Measurements from ENCODE around the gene GGNBP2. TPM values are rescaled to one million over a fixed set of nuclear protein-coding genes. Genes with fewer than 3 reads are reported as not detected.

The GGNBP2 gene
- polyA plus RNA-seq, 6 donors from 2014 or later, result 45.5 to 86.3 (median 61.3) TPM

- peaks cover 8 to 27% of the 10 kb centered on the region in 2 donors for H3K36me3 Mint-ChIP-seq
- ATAC-seq (ENCODE audit: low read depth in 2 of 2), result no peak
These were observed 17.0 kb upstream of the GGNBP2 start for GRCh38 chr17:36527621-36528250.

GRCh38 chr17:36529121-36529520 lies 15.6 kb upstream of the GGNBP2 start:
- peaks cover 8 to 28% of the 10 kb centered on the region in 2 donors for H3K36me3 Mint-ChIP-seq
- H3K9me3 Mint-ChIP-seq, result no peaks in the 10 kb centered on the region
- ATAC-seq (ENCODE audit: low read depth in 2 of 2) (no peak), DNase-seq (no peak)
- H3K4me3 Mint-ChIP-seq, result no peak overlapping the region
- H3K27ac Mint-ChIP-seq, result no peak overlapping the region
- no peaks in the 10 kb centered on the region for H3K27me3 Mint-ChIP-seq
- H3K4me1 Mint-ChIP-seq, result peaks cover 7 to 18% (median 16%) of the 10 kb centered on the region in 3 donors

More at GRCh38 chr17:36527621-36528250, 17.0 kb upstream of the GGNBP2 start:
- Mint-ChIP-seq H3K27ac (peak overlapping the region in 1 of 6 donors; percentile 54), H3K4me3 (no peak overlapping the region), H3K9me3 (no peaks in the 10 kb centered on the region), H3K4me1 (peaks cover 4 to 6% (median 5%) of the 10 kb centered on the region in 3 donors), H3K27me3 (no peaks in the 10 kb centered on the region)
- DNase-seq, result no peak

GRCh38 chr17:36532435-36532975 lies 12.2 kb upstream of the GGNBP2 start:
- Mint-ChIP-seq H3K4me3 (peak overlapping the region in 6 of 8 donors; percentile 9 to 100 (median 58)), H3K9me3 (no peaks in the 10 kb centered on the region), H3K36me3 (peaks cover 4 to 13% of the 10 kb centered on the region in 2 donors), H3K27me3 (no peaks in the 10 kb centered on the region), H3K4me1 (peaks cover 12 to 33% (median 24%) of the 10 kb centered on the region in 3 donors), H3K27ac (peak overlapping the region in 2 of 6 donors; percentile 57 to 63)
- DNase-seq, result no peak
- ATAC-seq (ENCODE audit: low read depth in 2 of 2), result no peak

DNA sequence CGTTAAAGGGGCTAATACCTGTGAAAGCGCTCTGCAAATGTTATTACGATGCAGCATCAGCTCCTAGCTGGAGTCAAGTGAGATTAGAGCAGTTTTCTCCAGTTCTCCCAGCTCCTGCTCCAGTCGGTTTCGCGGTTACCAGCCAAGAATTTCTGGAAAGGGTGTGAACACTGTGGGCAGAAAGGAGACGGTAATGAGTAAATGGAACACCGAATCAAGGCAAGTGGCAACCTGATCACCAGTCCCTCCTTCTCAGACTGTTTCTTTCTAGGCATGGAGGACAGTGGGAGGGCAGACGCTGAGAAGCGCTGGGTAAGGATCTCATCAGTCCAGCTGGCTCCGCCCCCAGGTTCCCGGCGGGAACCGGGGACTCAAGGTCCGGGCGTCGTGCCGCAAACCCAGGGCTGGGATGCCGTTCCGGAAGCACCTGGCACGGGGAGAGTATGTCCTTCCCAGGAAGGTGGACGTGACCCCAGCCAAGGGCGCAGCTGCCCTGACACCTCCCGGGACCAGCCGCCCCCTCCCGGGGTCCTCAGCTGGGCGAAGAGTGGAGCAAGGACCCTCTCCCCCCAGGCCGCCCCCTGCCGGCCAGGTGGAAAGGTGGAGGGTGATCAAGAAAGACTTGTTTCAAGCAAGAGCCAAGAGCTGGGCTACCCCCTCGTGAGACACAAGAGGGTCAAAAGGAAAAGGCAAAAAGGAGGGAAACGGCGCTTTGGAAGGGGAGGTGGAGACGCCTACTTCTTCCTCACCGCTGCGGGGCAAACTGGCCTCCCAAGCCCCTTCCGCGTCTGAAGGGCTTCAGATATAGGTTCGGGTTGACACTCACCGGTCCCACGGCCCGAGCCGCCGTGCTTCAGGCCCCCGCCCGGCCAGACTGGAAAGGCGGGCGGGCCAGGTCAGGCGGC lies 10.5 kb upstream of the GGNBP2 start:
- Mint-ChIP-seq H3K36me3 (peaks cover 4 to 13% of the 10 kb centered on the region in 2 donors), H3K27me3 (no peaks in the 10 kb centered on the region), H3K27ac (peak overlapping the region; percentile 97 to 100 (median 99)), H3K4me3 (peak overlapping the region; percentile 93 to 100 (median 98)), H3K4me1 (peaks cover 12 to 29% (median 21%) of the 10 kb centered on the region in 3 donors), H3K9me3 (no peaks in the 10 kb centered on the region)
- peak; percentile 33 to 38 for ATAC-seq (ENCODE audit: low read depth in 2 of 2)
- DNase-seq, result peak; percentile 57

GRCh38 chr17:36534840-36535668 lies 9.7 kb upstream of the GGNBP2 start, which contains the start of the genes MYO19 and PIGW:
Gene MYO19 (minus strand): TSS chr17:36534868. CDS start chr17:36532538, 2,330 bp downstream.
Gene PIGW (plus strand): TSS chr17:36534987. CDS start chr17:36537102, 2,115 bp downstream.
- H3K27ac Mint-ChIP-seq, result peak within 1 kb of the TSS; percentile 97 to 100 (median 99)
- DNase-seq (peak; percentile 89), ATAC-seq (ENCODE audit: low read depth in 2 of 2) (peak; percentile 80 to 83)
- no peaks in the 10 kb centered on the region for H3K27me3 Mint-ChIP-seq
- peaks cover 8 to 13% of the 10 kb centered on the region in 2 donors for H3K36me3 Mint-ChIP-seq
- H3K4me1 Mint-ChIP-seq, result peaks cover 17 to 29% (median 18%) of the 10 kb centered on the region in 3 donors
- peak within 1 kb of the TSS; percentile 93 to 100 (median 98) for H3K4me3 Mint-ChIP-seq
- H3K9me3 Mint-ChIP-seq, result no peaks in the 10 kb centered on the region

GRCh38 chr17:36535669-36536081 lies 9.0 kb upstream of the GGNBP2 start:
- no peaks in the 10 kb centered on the region for H3K9me3 Mint-ChIP-seq
- peak overlapping the region; percentile 93 to 100 (median 98) for H3K4me3 Mint-ChIP-seq
- peaks cover 17 to 29% (median 18%) of the 10 kb centered on the region in 3 donors for H3K4me1 Mint-ChIP-seq
- H3K36me3 Mint-ChIP-seq, result peaks cover 8 to 13% of the 10 kb centered on the region in 2 donors
- DNase-seq, result no peak
- ATAC-seq (ENCODE audit: low read depth in 2 of 2), result no peak
- H3K27me3 Mint-ChIP-seq, result no peaks in the 10 kb centered on the region
- peak overlapping the region; percentile 97 to 100 (median 99) for H3K27ac Mint-ChIP-seq

DNA sequence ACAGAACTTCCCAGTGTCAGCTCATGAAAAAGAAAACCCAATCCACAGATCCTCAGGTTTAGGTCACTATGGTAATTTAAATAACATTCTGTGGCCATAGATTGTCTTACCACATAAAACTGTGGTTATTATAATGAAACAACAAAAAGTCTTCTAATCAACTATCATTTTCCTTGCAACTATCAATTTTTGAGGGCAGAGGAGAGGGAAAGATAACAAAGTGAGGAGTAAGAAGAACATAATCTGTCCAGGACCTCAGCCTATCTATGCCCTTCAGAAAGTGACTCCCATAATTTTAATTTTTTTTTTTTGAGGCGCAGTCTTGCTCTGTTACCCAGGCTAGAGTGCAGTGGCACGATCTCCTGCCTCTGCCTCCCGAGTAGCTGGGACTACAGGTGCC lies 4.0 kb upstream of the GGNBP2 start:
- Mint-ChIP-seq H3K27ac (no peak overlapping the region), H3K4me3 (peak overlapping the region in 1 of 8 donors; percentile 93), H3K36me3 (peaks cover 0 to 4% of the 10 kb centered on the region in 2 donors), H3K9me3 (no peaks in the 10 kb centered on the region), H3K27me3 (no peaks in the 10 kb centered on the region), H3K4me1 (peaks cover 10 to 18% (median 11%) of the 10 kb centered on the region in 3 donors)
- DNase-seq (no peak), ATAC-seq (ENCODE audit: low read depth in 2 of 2) (no peak)

DNA sequence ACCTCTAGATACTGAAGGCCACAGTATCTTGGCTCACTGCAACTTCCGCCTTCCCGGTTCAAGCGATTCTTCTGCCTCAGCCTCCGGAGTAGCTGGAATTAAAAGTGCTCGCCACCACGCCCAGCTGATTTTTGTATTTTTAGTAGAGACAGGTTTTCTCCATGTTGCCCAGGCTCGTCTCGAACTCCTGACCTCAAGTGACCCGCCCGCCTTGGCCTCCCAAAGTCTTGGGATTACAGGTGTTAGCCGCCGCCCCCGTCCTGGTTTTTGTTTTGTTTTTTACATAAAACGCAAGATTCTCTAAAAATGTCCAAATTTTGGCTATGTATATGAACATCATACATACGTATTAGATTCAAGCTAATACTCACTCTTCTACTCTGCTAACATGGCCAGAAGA lies 2.0 kb upstream of the GGNBP2 start:
- peaks cover 17 to 31% (median 24%) of the 10 kb centered on the region in 3 donors for H3K4me1 Mint-ChIP-seq
- peaks cover 0 to 4% of the 10 kb centered on the region in 2 donors for H3K36me3 Mint-ChIP-seq
- DNase-seq, result no peak
- peak overlapping the region in 2 of 6 donors; percentile 11 to 36 for H3K27ac Mint-ChIP-seq
- H3K9me3 Mint-ChIP-seq, result no peaks in the 10 kb centered on the region
- no peak for ATAC-seq (ENCODE audit: low read depth in 2 of 2)
- no peaks in the 10 kb centered on the region for H3K27me3 Mint-ChIP-seq
- H3K4me3 Mint-ChIP-seq, result peak overlapping the region in 3 of 8 donors; percentile 32 to 98 (median 93)

DNA sequence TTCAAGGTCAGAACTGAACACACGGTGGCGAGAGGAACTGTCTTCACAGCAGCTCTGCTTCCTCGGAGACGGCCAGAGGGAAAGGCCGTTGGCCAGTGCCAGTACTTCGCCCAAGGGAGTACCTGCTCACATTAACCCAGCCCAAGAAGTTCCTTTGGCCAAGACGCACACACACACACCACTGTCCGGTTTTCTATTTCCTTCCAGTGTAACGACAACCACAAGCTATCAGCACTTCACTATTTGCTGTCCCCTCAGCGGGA lies 744 bp upstream of the GGNBP2 start:
- Mint-ChIP-seq H3K4me3 (peak overlapping the region; percentile 84 to 98 (median 95)), H3K4me1 (peaks cover 20 to 43% (median 27%) of the 10 kb centered on the region in 3 donors), H3K27me3 (no peaks in the 10 kb centered on the region), H3K36me3 (peaks cover 0 to 4% of the 10 kb centered on the region in 2 donors), H3K9me3 (no peaks in the 10 kb centered on the region), H3K27ac (peak overlapping the region; percentile 98 to 100 (median 99))
- DNase-seq (no peak), ATAC-seq (ENCODE audit: low read depth in 2 of 2) (no peak)

DNA sequence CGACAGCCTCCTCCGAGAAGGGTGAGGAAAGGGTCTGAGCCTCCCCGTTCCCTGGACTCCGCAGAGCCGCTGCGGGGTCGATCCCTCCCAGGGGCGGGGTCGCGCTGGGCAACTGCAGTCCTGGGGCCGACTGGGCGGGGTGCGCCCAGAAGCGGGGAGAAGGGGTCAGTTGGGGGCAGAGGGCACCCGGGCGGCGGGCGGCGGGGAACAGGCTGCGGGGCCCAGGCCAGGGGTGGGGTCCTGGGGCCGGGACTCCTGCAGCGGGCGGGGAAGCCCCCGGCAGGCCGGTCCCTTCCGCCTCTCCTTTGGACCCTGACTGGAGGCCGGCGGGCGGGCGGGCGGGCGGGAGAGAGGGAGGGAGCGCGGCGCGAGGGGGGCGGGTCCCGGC lies 352 bp downstream of the GGNBP2 start:
- peak overlapping the region; percentile 98 to 100 (median 99) for H3K27ac Mint-ChIP-seq
- H3K4me3 Mint-ChIP-seq, result peak overlapping the region; percentile 84 to 98 (median 95)
- no peaks in the 10 kb centered on the region for H3K36me3 Mint-ChIP-seq
- ATAC-seq (ENCODE audit: low read depth in 2 of 2) (no peak), DNase-seq (no peak)
- H3K4me1 Mint-ChIP-seq, result peaks cover 17 to 53% (median 31%) of the 10 kb centered on the region in 3 donors
- H3K27me3 Mint-ChIP-seq, result no peaks in the 10 kb centered on the region
- H3K9me3 Mint-ChIP-seq, result no peaks in the 10 kb centered on the region

- H3K4me1 Mint-ChIP-seq, result peaks cover 24 to 59% (median 37%) of the 10 kb centered on the region in 3 donors
- H3K27ac Mint-ChIP-seq, result peak overlapping the region; percentile 98 to 100 (median 98)
- no peaks in the 10 kb centered on the region for H3K36me3 Mint-ChIP-seq
- no peaks in the 10 kb centered on the region for H3K9me3 Mint-ChIP-seq
- H3K4me3 Mint-ChIP-seq, result peak overlapping the region; percentile 84 to 98 (median 93)
- H3K27me3 Mint-ChIP-seq, result no peaks in the 10 kb centered on the region
- DNase-seq (peak; percentile 95), ATAC-seq (ENCODE audit: low read depth in 2 of 2) (peak; percentile 59 to 62)
These were observed 1.0 kb downstream of the GGNBP2 start for GRCh38 chr17:36545465-36546417.
